ENCODE results near the gene P4HA2. TPM values are rescaled to one million over a fixed set of nuclear protein-coding genes. Genes with fewer than 3 reads are reported as not detected.
A peak's percentile ranks its signal among the peaks of the same experiment; 100 is the strongest.

The P4HA2 gene
- total and polyA plus RNA-seq, 2 of the 13 experiments (the other 11 are each of a cell fraction or from before 2014, with no cell fraction given): 37.7 to 126 TPM

- TF ChIP-seq CTCF (CRISPR knock-in tag; IDR thresholded peaks at IDR 0.05) (peak; percentile 75), PRDM10 (CRISPR knock-in tag; IDR thresholded peaks at IDR 0.05; ENCODE audit: low read depth) (peak; percentile 81), TAF1 (CRISPR knock-in tag; IDR thresholded peaks at IDR 0.05) (no peak), ZGPAT (CRISPR knock-in tag; IDR thresholded peaks at IDR 0.05) (0 out of 2 replicates have a peak, but pooled peaks have one; percentile 15), KMT2A (CRISPR knock-in tag; IDR thresholded peaks at IDR 0.05) (no peak), SUZ12 (IDR thresholded peaks at IDR 0.05; ENCODE audit: low read depth, low read length) (peak; percentile 53), ZNF543 (CRISPR knock-in tag; IDR thresholded peaks at IDR 0.05) (no peak), ELF3 (CRISPR knock-in tag; IDR thresholded peaks at IDR 0.05) (peak; percentile 69), THRA (CRISPR knock-in tag; IDR thresholded peaks at IDR 0.05; ENCODE audit: borderline replicate concordance) (0 out of 2 replicates have a peak, but pooled peaks have one; percentile 16), NFYC (CRISPR knock-in tag; IDR thresholded peaks at IDR 0.05) (peak; percentile 64; the same call in 1 of the 2 replicates), NFE2L1 (CRISPR knock-in tag; IDR thresholded peaks at IDR 0.05; ENCODE audit: borderline replicate concordance) (no peak), GABPB1 (CRISPR knock-in tag; IDR thresholded peaks at IDR 0.05) (peak; percentile 92), ZBTB7B (CRISPR knock-in tag; IDR thresholded peaks at IDR 0.05) (no peak), ZNF225 (CRISPR knock-in tag; IDR thresholded peaks at IDR 0.05) (no peak), TFDP2 (CRISPR knock-in tag; IDR thresholded peaks at IDR 0.05) (0 out of 2 replicates have a peak, but pooled peaks have one; percentile 15), ZNF510 (CRISPR knock-in tag; IDR thresholded peaks at IDR 0.05; ENCODE audit: low read depth) (no peak), ZNF333 (CRISPR knock-in tag; IDR thresholded peaks at IDR 0.05; ENCODE audit: borderline replicate concordance) (no peak), SIN3B (IDR thresholded peaks at IDR 0.05; ENCODE audit: low read length) (no peak), ZBTB1 (CRISPR knock-in tag; IDR thresholded peaks at IDR 0.05; ENCODE audit: borderline replicate concordance) (no peak), ETV5 (CRISPR knock-in tag; IDR thresholded peaks at IDR 0.05; ENCODE audit: borderline replicate concordance) (peak; percentile 64; the same call in 1 of the 2 replicates), ZNF737 (CRISPR knock-in tag; IDR thresholded peaks at IDR 0.05; ENCODE audit: borderline replicate concordance) (no peak)
These were observed 37.4 kb downstream of the P4HA2 start (continued) for GRCh38 chr5:132190161-132190817.
